GM13977 (cell line): Measurements from ENCODE around the gene TIMM44.

Experiments
- DNase-seq: peaks from one replicate; pipeline ENCODE4 v3.0.0; 2012; ENCODE audit warnings: low spot score
- in situ Hi-C: fragments of 300-500 bp; cut with MboI; formaldehyde crosslinking; loops from one replicate; pipeline ENCODE4 v1.12.0; 2022; ENCODE audit warnings: low sequenced_read_pairs, low pct_unique_long_range_greater_than_20kb, mixed read lengths, inconsistent platforms; ENCODE audit not compliant: unreplicated experiment
- TF ChIP-seq, protein P1 (sequence below): IDR thresholded peaks from 2 replicates; pipeline ENCODE4 v1.5.1; 2012; ENCODE audit warnings: mild to moderate bottlenecking, control low read depth; ENCODE audit not compliant: insufficient read depth; ENCODE audit errors: extremely low read depth, missing control alignments

The TIMM44 gene

GRCh38 chr19:7904074-7905020 lies 39.1 kb downstream of the TIMM44 start:
- peak; percentile 87 for DNase-seq
- TF ChIP-seq, protein P1, sequence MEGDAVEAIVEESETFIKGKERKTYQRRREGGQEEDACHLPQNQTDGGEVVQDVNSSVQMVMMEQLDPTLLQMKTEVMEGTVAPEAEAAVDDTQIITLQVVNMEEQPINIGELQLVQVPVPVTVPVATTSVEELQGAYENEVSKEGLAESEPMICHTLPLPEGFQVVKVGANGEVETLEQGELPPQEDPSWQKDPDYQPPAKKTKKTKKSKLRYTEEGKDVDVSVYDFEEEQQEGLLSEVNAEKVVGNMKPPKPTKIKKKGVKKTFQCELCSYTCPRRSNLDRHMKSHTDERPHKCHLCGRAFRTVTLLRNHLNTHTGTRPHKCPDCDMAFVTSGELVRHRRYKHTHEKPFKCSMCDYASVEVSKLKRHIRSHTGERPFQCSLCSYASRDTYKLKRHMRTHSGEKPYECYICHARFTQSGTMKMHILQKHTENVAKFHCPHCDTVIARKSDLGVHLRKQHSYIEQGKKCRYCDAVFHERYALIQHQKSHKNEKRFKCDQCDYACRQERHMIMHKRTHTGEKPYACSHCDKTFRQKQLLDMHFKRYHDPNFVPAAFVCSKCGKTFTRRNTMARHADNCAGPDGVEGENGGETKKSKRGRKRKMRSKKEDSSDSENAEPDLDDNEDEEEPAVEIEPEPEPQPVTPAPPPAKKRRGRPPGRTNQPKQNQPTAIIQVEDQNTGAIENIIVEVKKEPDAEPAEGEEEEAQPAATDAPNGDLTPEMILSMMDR, result no peak
- in situ Hi-C loops, result no loop called here

- peak; percentile 100 for DNase-seq
- TF ChIP-seq, protein P1, result peak; percentile 83
- in situ Hi-C loops, result no loop called here
Measured at GRCh38 chr19:7903244-7904073, 40.0 kb downstream of the TIMM44 start, which contains the start of gene MAP2K7. Gene MAP2K7, plus strand, starts transcription at chr19:7903877. Its CDS starts 68 bp downstream, at chr19:7903945.

DNA sequence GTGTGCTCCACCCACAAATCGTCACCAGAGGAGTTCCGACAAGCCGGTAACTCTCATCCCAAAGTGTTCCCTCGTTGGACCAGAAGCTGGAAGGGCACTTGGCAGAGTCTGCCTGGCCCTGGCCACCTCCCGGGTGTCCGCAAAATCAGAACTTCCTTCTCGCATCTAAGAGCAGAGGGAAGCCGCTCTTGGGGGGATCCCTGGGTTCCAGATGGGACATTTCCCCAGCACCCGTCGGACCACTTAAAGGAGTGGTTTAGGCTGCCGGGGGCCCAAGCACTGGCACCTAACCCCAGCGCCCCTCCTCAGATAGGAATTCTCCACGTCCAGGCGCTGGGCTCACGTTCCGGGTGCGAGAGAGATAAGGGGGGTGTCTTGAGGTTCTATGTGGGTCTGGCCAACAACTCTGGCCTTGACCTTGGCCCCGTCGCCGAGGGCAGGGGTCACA lies 40.6 kb downstream of the TIMM44 start:
- TF ChIP-seq, protein P1, result no peak
- in situ Hi-C loops, result no loop called here
- DNase-seq, result no peak

DNA sequence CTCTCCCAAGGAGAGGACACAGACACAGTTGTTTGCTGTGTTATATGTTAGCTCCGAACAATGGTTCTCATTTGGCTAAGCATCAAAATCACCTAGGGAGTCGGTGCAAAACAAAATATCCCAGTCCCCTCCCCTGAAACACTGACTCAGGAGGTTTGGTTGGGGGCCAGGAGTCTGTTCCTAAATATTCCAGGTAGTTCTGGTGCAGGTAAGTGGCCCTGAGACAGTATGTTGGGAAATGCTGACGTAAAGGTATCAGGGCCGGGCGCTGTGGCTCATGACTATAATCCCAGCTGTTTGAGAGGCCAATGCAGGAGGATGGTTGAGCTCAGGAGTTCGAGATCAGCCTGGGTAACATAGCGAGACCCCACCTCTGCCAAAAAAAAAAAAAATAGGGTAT lies 42.1 kb downstream of the TIMM44 start:
- in situ Hi-C loops, result no loop called here
- TF ChIP-seq, protein P1, result no peak
- DNase-seq, result no peak

DNA sequence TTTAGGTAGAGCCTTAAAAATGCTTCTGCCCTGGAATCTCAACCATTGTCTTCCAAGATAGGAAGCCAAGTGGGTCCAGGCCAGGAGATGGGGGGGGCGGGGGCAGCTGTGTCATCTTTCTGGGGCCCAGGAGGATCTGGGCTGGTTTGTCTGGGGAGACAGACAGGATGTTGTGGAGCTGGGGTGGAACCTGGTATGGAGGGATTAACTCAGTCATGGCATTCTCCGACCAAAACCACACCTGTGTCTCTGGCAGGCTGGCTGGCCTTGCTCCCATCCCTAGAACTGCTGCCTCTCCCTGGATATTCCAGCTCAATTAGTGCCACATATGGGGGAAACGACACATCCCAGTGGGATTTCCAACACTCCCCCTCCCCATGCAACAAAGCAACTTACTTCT lies 42.5 kb downstream of the TIMM44 start:
- in situ Hi-C loops, result no loop called here
- TF ChIP-seq, protein P1, result no peak
- no peak for DNase-seq

DNA sequence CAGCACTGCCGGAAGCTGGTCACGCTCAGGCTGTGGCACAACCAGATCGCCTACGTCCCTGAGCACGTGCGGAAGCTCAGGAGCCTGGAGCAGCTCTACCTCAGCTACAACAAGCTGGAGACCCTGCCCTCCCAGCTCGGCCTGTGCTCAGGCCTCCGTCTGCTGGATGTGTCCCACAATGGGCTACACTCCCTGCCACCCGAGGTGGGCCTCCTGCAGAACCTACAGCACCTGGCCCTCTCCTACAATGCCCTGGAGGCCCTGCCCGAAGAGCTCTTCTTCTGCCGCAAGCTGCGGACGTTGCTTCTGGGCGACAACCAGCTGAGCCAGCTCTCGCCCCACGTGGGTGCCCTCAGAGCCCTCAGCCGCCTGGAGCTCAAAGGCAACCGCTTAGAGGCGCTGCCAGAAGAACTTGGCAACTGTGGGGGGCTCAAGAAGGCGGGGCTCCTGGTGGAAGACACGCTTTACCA lies 43.0 kb downstream of the TIMM44 start:
- TF ChIP-seq, protein P1, result no peak
- no peak for DNase-seq
- in situ Hi-C loops, result no loop called here
